ENCODE measurements around the gene NEFH.
"Not testable (repeated sequence)": the region's sequence is repeated elsewhere in the genome, so short reads cannot be mapped to it uniquely, and the experiment has no call there.

NEFH gene

GRCh38 chr22:29484642-29485041 is 4.6 kb downstream of the NEFH start:
- no peak for DNase-seq (ENCODE audit: low read depth in 1 of 2, low spot score in 1 of 2)
- no peak for TF ChIP-seq JUND (IDR thresholded peaks at IDR 0.05; ENCODE audit: low read depth)
- in situ Hi-C loops (cut with HindIII; ENCODE audit: low pct_unique_long_range_greater_than_20kb, low sequenced_read_pairs): no loop called here

- TF ChIP-seq JUND (IDR thresholded peaks at IDR 0.05; ENCODE audit: low read depth): no peak
- no peak for DNase-seq (ENCODE audit: low read depth in 1 of 2, low spot score in 1 of 2)
- in situ Hi-C loops (cut with HindIII; ENCODE audit: low pct_unique_long_range_greater_than_20kb, low sequenced_read_pairs): no loop called here
These were observed 5.4 kb downstream of the NEFH start for GRCh38 chr22:29485448-29485847.

- DNase-seq (ENCODE audit: low read depth in 1 of 2, low spot score in 1 of 2): no peak
- TF ChIP-seq JUND (IDR thresholded peaks at IDR 0.05; ENCODE audit: low read depth): no peak
- in situ Hi-C loops (cut with HindIII; ENCODE audit: low pct_unique_long_range_greater_than_20kb, low sequenced_read_pairs): no loop called here
These were observed 7.5 kb downstream of the NEFH start for GRCh38 chr22:29487426-29487986.

- DNase-seq (ENCODE audit: low read depth in 1 of 2, low spot score in 1 of 2); in situ Hi-C loops (cut with HindIII; ENCODE audit: low pct_unique_long_range_greater_than_20kb, low sequenced_read_pairs): not testable (repeated sequence)
These were observed 9.2 kb downstream of the NEFH start for GRCh38 chr22:29489127-29489780.

GRCh38 chr22:29491012-29491411 is 11.0 kb downstream of the NEFH start:
- no peak for TF ChIP-seq JUND (IDR thresholded peaks at IDR 0.05; ENCODE audit: low read depth)
- no peak for DNase-seq (ENCODE audit: low read depth in 1 of 2, low spot score in 1 of 2)

GRCh38 chr22:29493636-29494035 is 13.6 kb downstream of the NEFH start:
- DNase-seq (ENCODE audit: low read depth in 1 of 2, low spot score in 1 of 2): no peak
- no peak for TF ChIP-seq JUND (IDR thresholded peaks at IDR 0.05; ENCODE audit: low read depth)
- in situ Hi-C loops (cut with HindIII; ENCODE audit: low pct_unique_long_range_greater_than_20kb, low sequenced_read_pairs): no loop called here

More at GRCh38 chr22:29491012-29491411, 11.0 kb downstream of the NEFH start:
- in situ Hi-C loops (cut with HindIII; ENCODE audit: low pct_unique_long_range_greater_than_20kb, low sequenced_read_pairs): no loop called here

GRCh38 chr22:29499852-29500251 is 19.8 kb downstream of the NEFH start:
- no peak for TF ChIP-seq JUND (IDR thresholded peaks at IDR 0.05; ENCODE audit: low read depth)
- in situ Hi-C loops (cut with HindIII; ENCODE audit: low pct_unique_long_range_greater_than_20kb, low sequenced_read_pairs): no loop called here
- no peak for DNase-seq (ENCODE audit: low read depth in 1 of 2, low spot score in 1 of 2)

GRCh38 chr22:29503811-29504372 is 23.9 kb downstream of the NEFH start:
- no peak for TF ChIP-seq JUND (IDR thresholded peaks at IDR 0.05; ENCODE audit: low read depth)
- in situ Hi-C loops (cut with HindIII; ENCODE audit: low pct_unique_long_range_greater_than_20kb, low sequenced_read_pairs): no loop called here
- no peak for DNase-seq (ENCODE audit: low read depth in 1 of 2, low spot score in 1 of 2)

GRCh38 chr22:29509298-29509697 is 29.3 kb downstream of the NEFH start:
- in situ Hi-C loops (cut with HindIII; ENCODE audit: low pct_unique_long_range_greater_than_20kb, low sequenced_read_pairs): no loop called here

GRCh38 chr22:29509815-29510214 is 29.8 kb downstream of the NEFH start:
- TF ChIP-seq JUND (IDR thresholded peaks at IDR 0.05; ENCODE audit: low read depth): no peak
- no peak for DNase-seq (ENCODE audit: low read depth in 1 of 2, low spot score in 1 of 2)
- in situ Hi-C loops (cut with HindIII; ENCODE audit: low pct_unique_long_range_greater_than_20kb, low sequenced_read_pairs): no loop called here

More at GRCh38 chr22:29509298-29509697, 29.3 kb downstream of the NEFH start:
- DNase-seq (ENCODE audit: low read depth in 1 of 2, low spot score in 1 of 2): no peak
- no peak for TF ChIP-seq JUND (IDR thresholded peaks at IDR 0.05; ENCODE audit: low read depth)

- no peak for DNase-seq (ENCODE audit: low read depth in 1 of 2, low spot score in 1 of 2)
- in situ Hi-C loops (cut with HindIII; ENCODE audit: low pct_unique_long_range_greater_than_20kb, low sequenced_read_pairs): no loop called here
- TF ChIP-seq JUND (IDR thresholded peaks at IDR 0.05; ENCODE audit: low read depth): no peak
These were observed 30.5 kb downstream of the NEFH start for GRCh38 chr22:29510542-29510941.

- in situ Hi-C loops (cut with HindIII; ENCODE audit: low pct_unique_long_range_greater_than_20kb, low sequenced_read_pairs): no loop called here
- no peak for DNase-seq (ENCODE audit: low read depth in 1 of 2, low spot score in 1 of 2)
- no peak for TF ChIP-seq JUND (IDR thresholded peaks at IDR 0.05; ENCODE audit: low read depth)
These were observed 31.3 kb downstream of the NEFH start for GRCh38 chr22:29511126-29511862.

- in situ Hi-C loops (cut with HindIII; ENCODE audit: low pct_unique_long_range_greater_than_20kb, low sequenced_read_pairs): no loop called here
- no peak for DNase-seq (ENCODE audit: low read depth in 1 of 2, low spot score in 1 of 2)
- TF ChIP-seq JUND (IDR thresholded peaks at IDR 0.05; ENCODE audit: low read depth): no peak
These were observed 32.0 kb downstream of the NEFH start for GRCh38 chr22:29512031-29512430.

All from T47D (cell line).